Measurements from ENCODE around the gene HIP1. TPM values are rescaled to one million over a fixed set of nuclear protein-coding genes. Genes with fewer than 3 reads are reported as not detected.
"Not testable (repeated sequence)": the region's sequence is repeated elsewhere in the genome, so short reads cannot be mapped to it uniquely, and the experiment has no call there.

HIP1 gene
- total RNA-seq, 2 donors from 2014 or later, result 3.0 to 7.8 TPM

GRCh38 chr7:75725306-75725705, 13.4 kb downstream of the HIP1 start:
- DNase-seq (ENCODE audit: low spot score in 2 of 2) (no peak), ATAC-seq (no peak)
- H3K27ac Mint-ChIP-seq, result no peak overlapping the region
- H3K9me3 Mint-ChIP-seq, result no peaks in the 10 kb centered on the region
- no peaks in the 10 kb centered on the region for H3K36me3 Mint-ChIP-seq

DNA sequence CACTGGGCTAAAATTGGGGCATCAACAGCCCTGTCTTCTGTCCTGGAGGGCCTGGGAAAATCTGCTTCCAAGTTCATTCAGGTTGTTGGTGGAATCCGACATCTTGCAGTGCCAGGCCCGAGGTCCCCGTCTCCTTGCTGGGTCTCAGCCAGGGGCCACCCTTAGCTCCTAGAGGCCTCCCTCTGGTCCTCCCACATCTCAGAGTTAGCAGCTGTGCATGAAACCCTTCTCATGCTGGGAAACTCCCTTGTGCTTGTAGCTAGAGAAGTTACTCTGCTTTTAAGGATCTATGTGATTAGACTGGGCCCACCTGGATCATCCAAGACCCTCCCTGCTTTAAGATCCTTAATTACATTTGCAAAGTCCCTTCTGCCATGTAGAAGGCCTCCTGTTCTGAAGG, 15.3 kb downstream of the HIP1 start:
- Mint-ChIP-seq H3K36me3 (no peaks in the 10 kb centered on the region), H3K9me3 (no peaks in the 10 kb centered on the region), H3K27ac (no peak overlapping the region)
- no peak for ATAC-seq
- DNase-seq (ENCODE audit: low spot score in 2 of 2), result no peak

- Mint-ChIP-seq H3K27ac (no peak overlapping the region), H3K36me3 (no peaks in the 10 kb centered on the region)
- no peak for ATAC-seq
Measured at GRCh38 chr7:75722373-75722772, 16.4 kb downstream of the HIP1 start.

DNA sequence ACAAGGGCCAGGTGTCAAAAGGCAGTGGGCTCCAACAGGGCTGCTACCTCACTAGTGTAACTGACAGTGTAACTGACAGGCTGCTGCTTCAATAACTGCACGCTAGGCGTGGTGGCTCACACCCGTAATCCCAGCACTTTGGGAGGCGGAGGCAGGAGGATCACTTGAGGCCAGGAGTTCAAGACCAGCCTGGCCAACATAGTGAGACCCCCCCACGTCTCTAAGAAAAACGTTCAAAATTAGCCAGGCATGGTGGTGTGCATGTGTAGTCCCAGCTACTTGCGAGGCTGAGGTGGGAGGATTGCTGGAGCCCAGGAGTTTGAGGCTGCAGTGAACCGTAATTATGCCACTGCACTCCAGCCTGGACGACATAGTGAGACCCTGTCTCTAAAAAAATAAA, 16.8 kb downstream of the HIP1 start:
- H3K9me3 Mint-ChIP-seq; H3K36me3 Mint-ChIP-seq; ATAC-seq; DNase-seq (ENCODE audit: low spot score in 2 of 2); H3K27ac Mint-ChIP-seq: not testable (repeated sequence)

More at GRCh38 chr7:75722373-75722772, 16.4 kb downstream of the HIP1 start:
- DNase-seq (ENCODE audit: low spot score in 2 of 2), result no peak
- H3K9me3 Mint-ChIP-seq, result no peaks in the 10 kb centered on the region

GRCh38 chr7:75721426-75721825, 17.3 kb downstream of the HIP1 start:
- H3K9me3 Mint-ChIP-seq, result no peaks in the 10 kb centered on the region
- no peak for ATAC-seq
- no peak overlapping the region for H3K27ac Mint-ChIP-seq
- no peak for DNase-seq (ENCODE audit: low spot score in 2 of 2)
- H3K36me3 Mint-ChIP-seq, result no peaks in the 10 kb centered on the region

- no peaks in the 10 kb centered on the region for H3K9me3 Mint-ChIP-seq
- no peak for ATAC-seq
- no peak for DNase-seq (ENCODE audit: low spot score in 2 of 2)
- H3K27ac Mint-ChIP-seq, result no peak overlapping the region
- no peaks in the 10 kb centered on the region for H3K36me3 Mint-ChIP-seq
Measured at GRCh38 chr7:75719626-75720025, 19.1 kb downstream of the HIP1 start.

GRCh38 chr7:75718390-75719031, 20.2 kb downstream of the HIP1 start:
- ATAC-seq (no peak), DNase-seq (ENCODE audit: low spot score in 2 of 2) (no peak)
- Mint-ChIP-seq H3K36me3 (no peaks in the 10 kb centered on the region), H3K9me3 (no peaks in the 10 kb centered on the region), H3K27ac (no peak overlapping the region)

DNA sequence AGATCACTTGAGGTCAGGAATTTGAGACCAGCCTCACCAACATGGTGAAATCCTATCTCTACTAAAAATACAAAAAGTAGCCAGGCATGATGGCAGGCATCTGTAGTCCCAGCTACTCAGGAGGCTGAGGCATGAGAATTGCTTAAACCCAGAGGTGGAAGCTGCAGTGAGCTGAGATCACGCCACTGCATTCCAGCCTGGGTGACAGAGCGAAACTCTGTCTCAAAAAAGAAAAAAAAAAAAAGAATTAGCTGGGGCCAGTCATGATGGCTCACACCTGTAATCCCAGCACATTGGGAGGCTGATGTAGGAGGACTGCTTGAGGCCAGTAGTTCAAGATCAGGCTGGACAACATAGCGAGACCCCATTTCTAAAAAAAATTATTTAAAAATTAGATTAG, 21.0 kb downstream of the HIP1 start:
- H3K9me3 Mint-ChIP-seq; ATAC-seq; H3K36me3 Mint-ChIP-seq; DNase-seq (ENCODE audit: low spot score in 2 of 2); H3K27ac Mint-ChIP-seq: not testable (repeated sequence)

DNA sequence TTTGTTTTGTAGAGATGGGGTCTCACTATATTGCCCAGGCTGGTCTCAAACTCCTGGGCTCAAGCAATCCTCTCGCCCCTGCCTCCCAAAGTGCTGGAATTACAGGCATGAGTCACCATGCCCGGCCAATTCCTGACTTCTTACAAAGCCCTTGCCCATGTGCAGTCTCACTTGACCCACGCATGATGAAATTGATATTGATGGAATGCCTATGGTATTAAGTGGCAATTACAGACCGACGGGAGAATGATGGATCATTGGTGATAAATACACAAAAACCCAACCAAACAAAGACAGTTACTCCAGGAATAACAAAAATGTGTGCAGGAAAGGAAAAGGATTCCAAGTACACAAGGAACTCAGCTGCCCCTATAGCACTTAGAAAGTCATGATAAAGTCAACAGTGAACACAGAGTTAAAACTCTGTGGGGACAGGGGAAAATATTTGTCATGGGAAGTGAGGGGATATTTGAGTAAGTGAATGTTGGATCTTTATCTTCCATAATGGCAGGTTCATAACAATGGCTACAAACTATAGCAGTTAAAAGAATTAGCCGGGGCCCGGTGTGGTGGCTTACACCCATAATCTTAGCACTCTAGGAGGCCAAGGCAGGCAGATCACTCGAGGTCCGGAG, 21.6 kb downstream of the HIP1 start:
- peaks cover 0 to 7% of the 10 kb centered on the region in 2 donors for H3K9me3 Mint-ChIP-seq
- H3K27ac Mint-ChIP-seq, result no peak overlapping the region
- ATAC-seq, result no peak
- H3K36me3 Mint-ChIP-seq, result no peaks in the 10 kb centered on the region
- DNase-seq (ENCODE audit: low spot score in 2 of 2), result no peak

DNA sequence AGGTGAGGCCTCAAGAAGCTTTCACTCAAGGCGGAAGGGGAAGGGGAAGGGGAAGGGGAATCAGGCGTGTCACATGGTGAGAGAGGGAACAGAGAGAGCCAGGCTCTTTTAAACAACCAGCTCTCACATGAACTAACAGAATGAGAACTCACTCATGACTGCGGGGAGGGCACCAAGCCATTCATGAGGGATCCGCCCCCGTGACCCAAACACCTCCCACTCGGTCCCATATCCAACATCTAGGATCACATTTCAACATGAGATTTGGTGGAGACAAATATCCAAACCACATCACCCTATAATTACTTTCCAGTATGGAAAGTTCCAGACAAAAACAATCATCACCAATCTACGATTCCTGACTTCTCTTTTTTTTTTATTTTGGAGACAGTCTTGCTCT, 22.9 kb downstream of the HIP1 start:
- H3K27ac Mint-ChIP-seq, result no peak overlapping the region
- H3K36me3 Mint-ChIP-seq, result peaks cover 6% of the 10 kb centered on the region in 2 donors
- DNase-seq (ENCODE audit: low spot score in 2 of 2) (no peak), ATAC-seq (no peak)
- H3K9me3 Mint-ChIP-seq, result peaks cover 4 to 14% of the 10 kb centered on the region in 2 donors

DNA sequence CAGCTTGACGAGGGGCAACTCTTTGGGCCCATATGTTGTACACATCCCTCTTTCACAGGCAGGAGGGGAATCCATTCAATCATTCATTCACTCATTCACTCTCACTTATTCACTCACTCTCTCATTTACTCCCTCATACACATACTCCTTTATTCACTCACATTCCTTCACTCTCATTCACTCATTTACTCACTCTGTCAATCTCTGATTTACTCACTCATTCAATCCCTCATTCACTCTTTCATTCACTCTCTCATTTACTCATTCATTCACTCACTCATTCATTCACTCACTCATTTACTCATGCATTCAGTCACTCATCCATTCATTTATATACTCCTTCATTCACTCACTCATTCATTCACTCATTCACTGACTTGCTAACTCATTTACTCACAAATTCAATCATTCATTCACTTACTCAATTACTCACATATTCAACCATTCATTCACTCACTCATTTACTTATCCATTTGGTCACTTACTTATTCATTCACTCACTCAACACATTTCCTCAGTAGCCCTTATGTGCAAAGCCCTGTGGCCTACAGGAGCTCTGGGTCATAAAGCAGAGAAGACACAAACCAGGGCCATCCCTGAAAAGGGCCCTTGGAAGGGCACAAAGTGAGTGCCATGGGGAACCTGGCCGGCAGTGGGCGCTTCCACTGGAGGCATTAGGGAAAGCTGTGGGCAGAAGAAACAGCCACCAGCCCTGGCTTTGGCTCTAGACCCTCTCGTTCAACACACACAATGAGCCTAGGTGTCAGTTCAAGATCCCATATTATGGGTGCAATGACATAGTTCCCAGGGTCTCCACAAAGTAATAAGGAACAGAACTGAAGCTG, 26.0 kb downstream of the HIP1 start:
- Mint-ChIP-seq H3K9me3 (peaks cover 9 to 34% of the 10 kb centered on the region in 2 donors), H3K27ac (no peak overlapping the region), H3K36me3 (peaks cover 13 to 16% of the 10 kb centered on the region in 2 donors)
- DNase-seq (ENCODE audit: low spot score in 2 of 2), result no peak
- peak; percentile 26 to 85 for ATAC-seq

DNA sequence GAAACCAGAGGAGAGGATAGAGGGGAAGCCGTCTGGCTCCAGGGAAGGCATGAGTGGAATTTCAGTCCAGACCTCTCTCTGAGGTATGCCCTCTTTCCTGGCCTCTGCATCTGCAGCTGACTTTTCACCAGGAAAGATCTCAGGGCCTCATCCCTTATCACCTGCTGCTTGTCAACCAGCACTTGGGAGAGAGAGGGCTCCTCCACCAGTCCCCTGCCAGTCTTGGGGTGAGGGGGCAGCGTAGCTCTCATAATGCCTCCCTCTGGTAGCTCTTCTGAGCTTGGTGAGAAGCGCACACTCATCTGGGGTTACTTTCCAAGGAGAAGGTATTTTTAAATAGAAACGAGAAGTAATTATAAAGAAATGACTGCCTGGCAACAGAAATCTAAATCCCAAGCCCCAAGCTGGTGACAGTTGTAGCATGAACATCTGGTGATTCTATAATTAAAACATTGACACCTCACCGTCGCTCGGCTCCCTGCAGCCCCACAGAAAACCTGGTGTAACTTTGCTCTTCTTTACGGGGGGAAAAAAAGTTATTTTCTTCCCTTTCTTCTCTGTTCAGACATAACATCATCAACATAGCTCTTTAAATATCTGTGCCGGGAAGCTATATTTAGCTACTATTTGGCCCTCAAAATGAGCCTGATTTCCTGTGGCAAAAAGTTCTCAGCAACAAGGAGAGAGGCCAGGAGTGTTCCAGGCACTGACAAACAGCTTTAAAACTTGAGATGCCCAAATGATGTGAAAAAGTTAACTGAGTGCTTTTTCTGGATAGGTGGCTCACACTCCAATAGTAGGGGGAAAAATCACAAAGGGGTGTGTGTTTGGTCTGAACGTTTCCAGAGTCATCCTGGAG, 26.9 kb downstream of the HIP1 start:
- DNase-seq (ENCODE audit: low spot score in 2 of 2), result no peak
- H3K9me3 Mint-ChIP-seq, result peaks cover 9 to 34% of the 10 kb centered on the region in 2 donors
- no peak overlapping the region for H3K27ac Mint-ChIP-seq
- H3K36me3 Mint-ChIP-seq, result peaks cover 13 to 16% of the 10 kb centered on the region in 2 donors
- no peak for ATAC-seq

DNA sequence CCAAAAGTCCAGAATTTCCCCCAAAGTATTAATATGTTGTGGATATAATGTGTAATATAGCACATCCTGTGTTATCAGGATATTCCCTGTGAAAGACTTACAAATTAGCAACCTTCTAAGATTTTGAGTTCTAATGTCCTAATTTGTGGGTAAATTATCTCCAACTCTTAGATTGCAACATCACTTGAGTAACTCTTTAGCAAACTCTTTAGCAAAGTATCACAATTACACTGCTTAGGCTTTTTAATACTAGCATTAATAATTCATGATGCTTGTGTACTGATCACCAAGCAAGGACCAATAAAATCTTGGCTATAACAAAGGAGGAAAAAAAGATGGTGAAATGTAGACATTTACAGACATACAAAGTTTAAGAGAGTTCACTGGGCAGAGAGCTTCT, 27.7 kb downstream of the HIP1 start:
- peaks cover 13 to 16% of the 10 kb centered on the region in 2 donors for H3K36me3 Mint-ChIP-seq
- no peak for DNase-seq (ENCODE audit: low spot score in 2 of 2)
- H3K27ac Mint-ChIP-seq, result no peak overlapping the region
- ATAC-seq, result no peak
- peaks cover 9 to 34% of the 10 kb centered on the region in 2 donors for H3K9me3 Mint-ChIP-seq

- ATAC-seq (no peak), DNase-seq (ENCODE audit: low spot score in 2 of 2) (no peak)
- H3K9me3 Mint-ChIP-seq, result peaks cover 5 to 14% of the 10 kb centered on the region in 2 donors
- no peak overlapping the region for H3K27ac Mint-ChIP-seq
- H3K36me3 Mint-ChIP-seq, result peaks cover 5 to 6% of the 10 kb centered on the region in 2 donors
Measured at GRCh38 chr7:75704928-75705327, 33.8 kb downstream of the HIP1 start.

DNA sequence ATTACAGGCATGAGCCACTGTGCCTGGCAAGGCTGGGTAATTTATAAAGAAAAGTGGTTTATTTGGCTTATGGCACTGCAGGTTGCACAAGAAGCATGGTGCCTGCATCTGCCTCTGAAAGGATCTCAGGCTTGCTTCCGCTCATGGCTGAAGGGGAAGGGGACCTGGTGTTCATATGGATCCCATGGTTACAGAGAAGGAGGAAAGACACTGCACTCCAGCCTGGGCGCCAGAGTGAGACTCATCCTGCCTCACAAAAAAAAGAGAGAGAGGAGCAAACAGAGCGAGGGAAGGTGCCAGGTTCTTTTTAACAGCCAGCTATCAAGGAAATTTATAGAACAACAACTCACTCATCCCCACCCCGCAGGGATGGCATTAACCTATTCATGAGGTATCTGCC, 36.2 kb downstream of the HIP1 start:
- ATAC-seq (no peak), DNase-seq (ENCODE audit: low spot score in 2 of 2) (no peak)
- H3K9me3 Mint-ChIP-seq, result no peaks in the 10 kb centered on the region
- H3K36me3 Mint-ChIP-seq, result no peaks in the 10 kb centered on the region
- H3K27ac Mint-ChIP-seq, result no peak overlapping the region

DNA sequence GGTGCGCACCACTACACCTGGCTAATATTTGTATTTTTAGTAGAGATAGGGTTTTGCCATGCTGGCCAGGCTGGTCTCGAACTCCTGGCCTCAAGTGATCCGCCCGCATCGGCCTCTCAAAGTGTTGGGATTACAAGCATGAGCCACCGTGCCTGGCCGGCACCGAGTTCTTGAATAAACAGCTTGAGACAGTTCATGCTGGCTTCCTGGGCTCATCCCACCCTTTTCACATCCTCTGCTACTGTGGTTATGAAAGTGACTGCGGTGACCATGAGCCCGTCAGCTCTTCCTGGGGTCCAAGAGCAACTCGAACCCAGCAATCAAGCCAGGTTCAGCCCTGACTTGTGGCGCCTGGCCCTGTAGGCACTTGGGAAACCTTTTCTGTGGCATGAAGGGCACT, 38.7 kb downstream of the HIP1 start:
- DNase-seq (ENCODE audit: low spot score in 2 of 2), result no peak
- no peaks in the 10 kb centered on the region for H3K9me3 Mint-ChIP-seq
- no peak overlapping the region for H3K27ac Mint-ChIP-seq
- ATAC-seq, result no peak
- no peaks in the 10 kb centered on the region for H3K36me3 Mint-ChIP-seq

DNA sequence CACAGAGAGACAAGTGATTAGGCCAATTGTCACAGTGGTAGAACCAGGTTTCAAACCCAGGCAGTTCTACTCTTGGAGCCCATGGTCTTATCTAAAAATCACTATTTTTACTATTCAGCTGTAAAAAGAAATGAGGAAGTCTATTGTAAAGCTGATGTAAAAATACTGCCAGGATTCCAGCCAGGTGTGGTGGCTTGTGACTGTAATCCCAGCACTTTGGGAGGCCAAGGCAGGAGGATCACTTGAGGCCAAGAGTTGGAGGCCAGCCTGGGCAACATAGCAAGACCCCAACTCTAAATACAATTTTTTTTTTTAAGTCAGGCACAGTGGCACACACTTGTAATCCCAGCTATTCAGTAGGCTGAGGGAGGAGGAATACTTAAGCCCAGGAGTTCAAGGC, 40.4 kb downstream of the HIP1 start:
- DNase-seq (ENCODE audit: low spot score in 2 of 2) (no peak), ATAC-seq (no peak)
- H3K36me3 Mint-ChIP-seq, result no peaks in the 10 kb centered on the region
- H3K9me3 Mint-ChIP-seq, result no peaks in the 10 kb centered on the region
- H3K27ac Mint-ChIP-seq, result no peak overlapping the region
